AML-193 (cell line): ENCODE results near the gene TMEM248.
"Not testable (repeated sequence)": the region's sequence is repeated elsewhere in the genome, so short reads cannot be mapped to it uniquely, and the experiment has no call there.

Experiments
- DNase-seq, 2 experiments: peaks; one replicate each; lab custom pipeline; 2025; lab: John Stamatoyannopoulos, UW

The TMEM248 gene

GRCh38 chr7:67000601-67001258 is 79.7 kb downstream of the TMEM248 start:
- peak; percentile 11 to 21 for DNase-seq

- DNase-seq, result not testable (repeated sequence)
These were observed 83.1 kb downstream of the TMEM248 start for GRCh38 chr7:67004145-67004544.

GRCh38 chr7:67006965-67007364 is 85.9 kb downstream of the TMEM248 start:
- no peak for DNase-seq
